ENCODE measurements around the gene LGR6.

The LGR6 gene

DNA sequence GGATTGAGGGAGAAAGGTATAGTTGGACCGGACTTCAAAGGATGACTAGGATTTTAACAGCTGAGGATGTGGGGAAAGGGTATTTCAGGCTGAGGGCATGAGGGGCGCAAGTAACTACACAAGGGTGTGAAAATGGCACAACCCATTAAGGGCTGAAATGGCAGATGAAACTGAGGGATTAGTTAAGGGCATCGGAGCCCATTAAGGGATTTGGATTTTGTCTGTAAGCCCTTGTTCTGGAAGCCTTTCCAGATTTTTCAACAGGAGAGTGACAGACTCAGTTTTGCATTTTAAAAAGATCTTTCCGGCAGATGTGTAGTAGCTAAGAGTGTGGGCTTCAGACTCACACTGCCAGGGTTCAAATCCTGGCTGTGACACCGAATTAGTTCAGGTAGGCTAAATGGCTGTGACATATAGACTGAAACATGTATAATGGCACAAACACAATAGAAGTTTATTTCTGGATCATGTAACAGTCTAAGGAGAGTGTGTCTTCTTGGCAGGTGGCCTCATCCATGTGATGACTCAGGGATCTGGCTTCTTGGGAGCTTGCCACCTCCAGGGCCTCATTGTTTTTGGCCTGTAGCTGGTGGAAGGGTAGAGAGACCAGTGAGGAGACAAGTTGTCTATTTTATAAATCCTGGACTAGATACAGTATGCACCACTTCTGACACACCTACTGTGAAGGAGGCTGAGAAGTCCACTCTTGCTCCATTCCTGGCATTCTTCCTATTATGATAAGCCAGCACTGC, 98.5 kb downstream of the LGR6 start:
- no peak overlapping the region for H3K4me3 ChIP-seq (replicated peaks in 1 of 2; ENCODE audit: low read depth in 2 of 2, low read length in 2 of 2)
- TF ChIP-seq, protein P1, sequence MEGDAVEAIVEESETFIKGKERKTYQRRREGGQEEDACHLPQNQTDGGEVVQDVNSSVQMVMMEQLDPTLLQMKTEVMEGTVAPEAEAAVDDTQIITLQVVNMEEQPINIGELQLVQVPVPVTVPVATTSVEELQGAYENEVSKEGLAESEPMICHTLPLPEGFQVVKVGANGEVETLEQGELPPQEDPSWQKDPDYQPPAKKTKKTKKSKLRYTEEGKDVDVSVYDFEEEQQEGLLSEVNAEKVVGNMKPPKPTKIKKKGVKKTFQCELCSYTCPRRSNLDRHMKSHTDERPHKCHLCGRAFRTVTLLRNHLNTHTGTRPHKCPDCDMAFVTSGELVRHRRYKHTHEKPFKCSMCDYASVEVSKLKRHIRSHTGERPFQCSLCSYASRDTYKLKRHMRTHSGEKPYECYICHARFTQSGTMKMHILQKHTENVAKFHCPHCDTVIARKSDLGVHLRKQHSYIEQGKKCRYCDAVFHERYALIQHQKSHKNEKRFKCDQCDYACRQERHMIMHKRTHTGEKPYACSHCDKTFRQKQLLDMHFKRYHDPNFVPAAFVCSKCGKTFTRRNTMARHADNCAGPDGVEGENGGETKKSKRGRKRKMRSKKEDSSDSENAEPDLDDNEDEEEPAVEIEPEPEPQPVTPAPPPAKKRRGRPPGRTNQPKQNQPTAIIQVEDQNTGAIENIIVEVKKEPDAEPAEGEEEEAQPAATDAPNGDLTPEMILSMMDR (IDR thresholded peaks at IDR 0.05; ENCODE audit: low read depth, low read length) = no peak
- DNase-seq (ENCODE audit: low read depth in 2 of 2) = peak; percentile 92 to 93

DNA sequence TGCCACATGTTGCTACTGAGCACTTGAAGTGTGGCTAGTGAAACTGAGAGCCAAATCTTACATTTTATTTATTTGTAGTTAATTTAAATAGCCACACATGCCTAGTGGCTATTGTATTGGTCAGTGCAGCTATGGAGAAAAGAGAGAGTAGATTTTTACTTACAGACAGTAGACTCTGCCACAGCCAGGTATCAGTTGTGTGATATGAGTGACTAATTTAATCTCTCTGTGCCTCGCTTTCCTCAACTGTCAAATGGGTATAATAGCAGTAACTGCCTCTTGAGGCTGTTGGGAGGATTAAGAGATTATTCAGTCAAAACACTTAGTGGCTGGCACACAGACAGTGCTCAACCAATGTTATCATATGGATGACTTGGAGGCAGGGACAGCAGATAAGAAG, 99.2 kb downstream of the LGR6 start:
- TF ChIP-seq, protein P1 (IDR thresholded peaks at IDR 0.05; ENCODE audit: low read depth, low read length) = no peak
- no peak overlapping the region for H3K4me3 ChIP-seq (replicated peaks in 1 of 2; ENCODE audit: low read depth in 2 of 2, low read length in 2 of 2)
- DNase-seq (ENCODE audit: low read depth in 2 of 2) = no peak

DNA sequence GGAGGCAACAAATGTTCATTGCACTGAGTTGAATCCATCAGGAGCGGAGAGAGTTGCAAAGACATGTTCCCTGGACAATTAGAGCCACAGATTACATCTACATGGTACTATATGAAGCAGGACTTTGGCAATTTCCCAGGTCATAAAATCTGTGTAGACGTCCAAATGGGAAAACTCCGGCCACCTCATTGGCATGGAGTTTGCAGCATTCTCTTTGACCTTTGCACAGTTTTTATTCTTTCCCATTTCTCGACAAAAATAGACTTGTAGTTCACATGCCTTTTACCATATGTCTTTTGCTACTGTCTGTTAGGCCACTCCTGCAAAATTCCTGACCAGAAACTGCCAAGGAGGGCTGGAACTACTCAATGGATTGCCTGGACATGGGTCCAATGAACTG, 100.0 kb downstream of the LGR6 start:
- peak in 1 of 2 donors; percentile 57 for DNase-seq (ENCODE audit: low read depth in 2 of 2)
- no peak overlapping the region for H3K4me3 ChIP-seq (replicated peaks in 1 of 2; ENCODE audit: low read depth in 2 of 2, low read length in 2 of 2)
- TF ChIP-seq, protein P1 (IDR thresholded peaks at IDR 0.05; ENCODE audit: low read depth, low read length) = no peak

DNA sequence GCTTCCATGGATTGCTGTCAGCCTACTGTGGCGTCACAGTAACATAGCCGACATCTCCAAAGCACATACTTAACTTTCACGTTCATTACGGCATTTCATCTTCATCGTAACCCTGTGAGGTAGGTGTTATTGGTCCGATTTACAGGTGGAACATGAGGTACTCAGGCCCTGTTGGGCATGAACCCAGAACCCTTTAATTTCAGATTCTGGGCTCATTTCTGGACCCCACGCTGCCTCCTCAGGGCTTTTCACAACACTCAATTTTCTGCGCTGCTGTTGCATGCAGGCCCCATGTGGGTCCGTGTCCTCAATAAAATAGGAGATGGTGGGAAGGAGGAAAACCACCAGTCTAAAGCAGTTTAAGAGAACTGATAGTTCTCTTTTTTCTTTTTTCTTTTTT, 108.6 kb downstream of the LGR6 start:
- H3K4me3 ChIP-seq (replicated peaks in 1 of 2; ENCODE audit: low read depth in 2 of 2, low read length in 2 of 2) = no peak overlapping the region
- no peak for DNase-seq (ENCODE audit: low read depth in 2 of 2)
- TF ChIP-seq, protein P1 (IDR thresholded peaks at IDR 0.05; ENCODE audit: low read depth, low read length) = no peak

DNA sequence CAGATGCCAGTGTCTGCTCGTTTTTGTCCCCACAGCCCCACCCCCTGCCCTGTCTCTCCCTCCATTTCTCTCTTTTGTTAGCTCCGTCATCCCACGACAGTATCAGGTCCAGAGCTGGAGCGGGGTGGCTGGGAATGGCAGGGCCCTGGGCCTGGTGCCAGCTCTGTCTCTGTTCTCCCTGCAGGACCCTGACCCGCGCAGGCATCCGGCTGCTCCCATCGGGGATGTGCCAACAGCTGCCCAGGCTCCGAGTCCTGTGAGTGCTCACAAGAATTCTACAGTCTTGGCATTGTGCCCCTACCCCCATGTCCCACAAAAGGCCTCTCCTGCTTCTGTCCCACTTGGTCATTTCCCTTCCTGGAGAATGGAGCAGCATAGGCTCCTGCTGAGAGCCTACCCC, 110.8 kb downstream of the LGR6 start:
- H3K4me3 ChIP-seq (replicated peaks in 1 of 2; ENCODE audit: low read depth in 2 of 2, low read length in 2 of 2) = no peak overlapping the region
- no peak for DNase-seq (ENCODE audit: low read depth in 2 of 2)
- TF ChIP-seq, protein P1 (IDR thresholded peaks at IDR 0.05; ENCODE audit: low read depth, low read length) = no peak

DNA sequence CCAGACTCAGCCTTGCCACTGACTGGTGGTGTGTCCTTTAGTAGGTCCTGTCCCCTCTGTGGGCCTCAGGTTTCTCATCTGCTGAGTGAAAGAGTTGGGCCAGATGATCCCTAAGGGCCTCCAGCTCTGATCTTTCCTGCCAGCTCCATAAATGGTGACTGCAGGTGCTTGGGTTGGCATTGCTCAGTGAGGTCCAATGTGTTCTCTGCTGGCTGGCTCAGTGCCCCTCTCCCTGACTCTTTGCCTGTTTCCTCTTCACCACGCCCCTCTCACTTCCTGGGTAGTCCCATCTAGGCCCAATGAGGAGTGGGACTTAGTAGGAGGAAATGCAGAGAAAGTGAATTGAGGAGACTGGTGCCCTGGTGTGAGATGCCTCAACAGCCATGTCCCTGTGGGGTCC, 111.6 kb downstream of the LGR6 start:
- TF ChIP-seq, protein P1 (IDR thresholded peaks at IDR 0.05; ENCODE audit: low read depth, low read length) = no peak
- no peak overlapping the region for H3K4me3 ChIP-seq (replicated peaks in 1 of 2; ENCODE audit: low read depth in 2 of 2, low read length in 2 of 2)
- DNase-seq (ENCODE audit: low read depth in 2 of 2) = no peak
